HG03432 (cell line): ENCODE results near the gene CD200R1L.
"Not testable (repeated sequence)": the region's sequence is repeated elsewhere in the genome, so short reads cannot be mapped to it uniquely, and the experiment has no call there.

Experiments used
- ATAC-seq: cut with Tn5 transposase; IDR thresholded peaks from one replicate; pipeline ENCODE4 v1.9.1; 2021; ENCODE audit warnings: mild to moderate bottlenecking, moderate library complexity; ENCODE audit not compliant: unreplicated experiment

Gene CD200R1L

GRCh38 chr3:112846764-112847163, at the start of gene CD200R1L:
TSS of gene CD200R1L (minus strand) at chr3:112846864. CDS start at chr3:112829367, 17,497 bp downstream.
- no peak for ATAC-seq

- no peak for ATAC-seq
These were observed 47.6 kb upstream of the CD200R1L start for GRCh38 chr3:112894258-112894657.

- ATAC-seq, result no peak
These were observed 42.7 kb upstream of the CD200R1L start for GRCh38 chr3:112889357-112889756.

- no peak for ATAC-seq
These were observed 41.9 kb upstream of the CD200R1L start for GRCh38 chr3:112888381-112889085.

- ATAC-seq, result no peak
These were observed 38.1 kb upstream of the CD200R1L start for GRCh38 chr3:112884678-112885290.

GRCh38 chr3:112881891-112882290, 35.2 kb upstream of the CD200R1L start:
- peak; percentile 60 for ATAC-seq

GRCh38 chr3:112875561-112875960, 28.9 kb upstream of the CD200R1L start:
- no peak for ATAC-seq

GRCh38 chr3:112874725-112875124, 28.1 kb upstream of the CD200R1L start:
- ATAC-seq, result peak; percentile 61

- peak; percentile 76 for ATAC-seq
These were observed 27.0 kb upstream of the CD200R1L start for GRCh38 chr3:112873632-112874031.

- ATAC-seq, result no peak
These were observed 25.1 kb upstream of the CD200R1L start for GRCh38 chr3:112871735-112872134.

GRCh38 chr3:112865757-112866156, 19.1 kb upstream of the CD200R1L start:
- ATAC-seq, result no peak

- no peak for ATAC-seq
These were observed 14.2 kb upstream of the CD200R1L start for GRCh38 chr3:112860898-112861297.

- peak; percentile 60 for ATAC-seq
These were observed 11.9 kb upstream of the CD200R1L start for GRCh38 chr3:112858410-112859069.

- ATAC-seq, result no peak
These were observed 10.9 kb upstream of the CD200R1L start for GRCh38 chr3:112857526-112857925.

GRCh38 chr3:112856537-112856936, 9.9 kb upstream of the CD200R1L start:
- ATAC-seq, result no peak

- ATAC-seq, result no peak
These were observed 9.2 kb upstream of the CD200R1L start for GRCh38 chr3:112855883-112856282.

- not testable (repeated sequence) for ATAC-seq
These were observed 8.4 kb upstream of the CD200R1L start for GRCh38 chr3:112855074-112855473.

- no peak for ATAC-seq
These were observed 1.5 kb upstream of the CD200R1L start for GRCh38 chr3:112848196-112848595.

- ATAC-seq, result peak; percentile 83
These were observed 1.0 kb upstream of the CD200R1L start for GRCh38 chr3:112847692-112848091.

- ATAC-seq, result no peak
These were observed 892 bp downstream of the CD200R1L start for GRCh38 chr3:112845772-112846171.

GRCh38 chr3:112829046-112829445, 17.6 kb downstream of the CD200R1L start:
- ATAC-seq, result no peak
